GM23338 (cell line): ENCODE results near the gene SERINC5. TPM values are rescaled to one million over a fixed set of nuclear protein-coding genes. Genes with fewer than 3 reads are reported as not detected.

Source experiments
- ATAC-seq: fragments of 200-7000 bp; cut with Tn5 transposase; 3 replicates; pipeline ENCODE4 v1.9.1; 2020
- DNase-seq: peaks from one replicate; pipeline ENCODE4 v3.0.0-alpha.2; 2015; ENCODE audit warnings: low spot score
- H2AFZ ChIP-seq: fragments of 200-600 bp; sonication (generic); 2 replicates; pipeline ENCODE4 v1.8.0; 2016; ENCODE audit warnings: antibody characterized with exemption, mild to moderate bottlenecking, moderate library complexity
- H3F3A ChIP-seq: fragments of 200-600 bp; sonication (generic); replicated peaks from 2 replicates; pipeline ENCODE4 v1.8.0; 2017; ENCODE audit warnings: antibody characterized with exemption, mixed run types, low read depth
- H3K27ac ChIP-seq: fragments of 200-600 bp; sonication (generic); 2 replicates; pipeline ENCODE4 v1.6.1; 2016; ENCODE audit warnings: low read depth
- H3K27me3 ChIP-seq: fragments of 200-600 bp; sonication (generic); 2 replicates; pipeline ENCODE4 v1.8.0; 2016; ENCODE audit warnings: mild to moderate bottlenecking, mixed run types, moderate library complexity; ENCODE audit not compliant: insufficient read depth
- H3K36me3 ChIP-seq: fragments of 200-600 bp; sonication (generic); 2 replicates; pipeline ENCODE4 v1.8.0; 2016; ENCODE audit warnings: mild to moderate bottlenecking; ENCODE audit not compliant: insufficient read depth
- H3K4me1 ChIP-seq: fragments of 200-600 bp; sonication (generic); 2 replicates; pipeline ENCODE4 v1.8.0; 2016; ENCODE audit warnings: mild to moderate bottlenecking, moderate library complexity; ENCODE audit not compliant: insufficient read depth
- H3K4me2 ChIP-seq: fragments of 200-600 bp; sonication (generic); 2 replicates; pipeline ENCODE4 v1.7.1; 2017; ENCODE audit warnings: mixed run types
- H3K4me3 ChIP-seq: fragments of 200-600 bp; sonication (generic); 2 replicates; pipeline ENCODE4 v1.6.1; 2016; ENCODE audit warnings: mixed run types
- H3K79me2 ChIP-seq: fragments of 200-600 bp; sonication (generic); replicated peaks from 2 replicates; pipeline ENCODE4 v1.8.0; 2017; ENCODE audit warnings: mild to moderate bottlenecking; ENCODE audit not compliant: insufficient read depth
- H3K9me2 ChIP-seq: fragments of 200-600 bp; sonication (generic); 2 replicates; pipeline ENCODE4 v1.8.0; 2017; ENCODE audit not compliant: insufficient read depth
- H4K20me1 ChIP-seq: fragments of 200-600 bp; sonication (generic); replicated peaks from 2 replicates; pipeline ENCODE4 v1.8.0; 2017; ENCODE audit warnings: mild to moderate bottlenecking; ENCODE audit not compliant: insufficient read depth
- H3K27ac Mint-ChIP-seq: 2 replicates; pipeline ENCODE4 v1.8.0; 2020; ENCODE audit warnings: inconsistent platforms, mild to moderate bottlenecking, moderate library complexity, mixed read lengths
- H3K27me3 Mint-ChIP-seq: 3 replicates; pipeline ENCODE4 v1.8.0; 2022; ENCODE audit warnings: low read depth, mild to moderate bottlenecking, moderate library complexity, mixed read lengths, inconsistent platforms; ENCODE audit not compliant: insufficient read depth, poor library complexity
- H3K36me3 Mint-ChIP-seq: 3 replicates; pipeline ENCODE4 v1.8.0; 2021; ENCODE audit warnings: low read depth, mild to moderate bottlenecking, inconsistent platforms, moderate library complexity, mixed read lengths
- H3K4me1 Mint-ChIP-seq: 3 replicates; pipeline ENCODE4 v1.8.0; 2020; ENCODE audit warnings: mild to moderate bottlenecking, inconsistent platforms, mixed read lengths
- H3K4me3 Mint-ChIP-seq: 3 replicates; pipeline ENCODE4 v1.8.0; 2021; ENCODE audit warnings: moderate library complexity, mild to moderate bottlenecking, inconsistent platforms, mixed read lengths
- H3K9me3 Mint-ChIP-seq: 3 replicates; pipeline ENCODE4 v1.8.0; 2020; ENCODE audit warnings: moderate library complexity, mild to moderate bottlenecking, inconsistent platforms, mixed read lengths
- CREB1 ChIP-seq: fragments of 250-450 bp; sonication (Bioruptor Pico); IDR thresholded peaks from 2 replicates; pipeline ENCODE4 v1.5.0; 2020; ENCODE audit warnings: low read depth, mild to moderate bottlenecking, moderate library complexity
- EZH2 ChIP-seq: fragments of 200-600 bp; sonication (generic); IDR thresholded peaks from one replicate; pipeline ENCODE4 v1.8.0; 2017; ENCODE audit warnings: antibody characterized with exemption, mild to moderate bottlenecking, low read depth; ENCODE audit not compliant: unreplicated experiment
- EZH2phosphoT487 ChIP-seq: fragments of 200-600 bp; sonication (generic); IDR thresholded peaks from one replicate; pipeline ENCODE4 v1.8.1; 2018; ENCODE audit warnings: antibody characterized with exemption; ENCODE audit not compliant: unreplicated experiment
- JUNB ChIP-seq: IDR thresholded peaks from one replicate; pipeline ENCODE4 v1.6.1; 2016; ENCODE audit warnings: antibody characterized with exemption; ENCODE audit not compliant: unreplicated experiment
- POLR2AphosphoS5 ChIP-seq: IDR thresholded peaks from 2 replicates; pipeline ENCODE4 v1.6.1; 2016; ENCODE audit warnings: antibody characterized with exemption, low read depth
- ZNF331 ChIP-seq: fragments of 250-450 bp; sonication (Bioruptor Pico); IDR thresholded peaks from 2 replicates; pipeline ENCODE4 v1.5.0; 2020; ENCODE audit warnings: low read depth, mild to moderate bottlenecking, moderate library complexity
- polyA plus RNA-seq: library from polyadenylated mRNA; unstranded; fragments of >200 nt; fragmentation: Nextera tagmentation; extraction: Ambion mirVana; gene quantifications from 2 replicates; pipeline ENCODE4 v1.2.1, GENCODE V29; 2016
- total RNA-seq: library from RNA; depleted of rRNA; stranded (reverse); fragments of >200 nt; shearing (Covaris generic); gene quantifications from 2 replicates; pipeline ENCODE4 v1.2.3, GENCODE V29; 2014
- TF ChIP-seq, protein P1 (sequence below): IDR thresholded peaks from one replicate; pipeline ENCODE4 v1.6.1; 2018; ENCODE audit warnings: antibody characterized with exemption; ENCODE audit not compliant: unreplicated experiment
- TF ChIP-seq, protein P2 (sequence below): IDR thresholded peaks from 2 replicates; pipeline ENCODE4 v1.6.1; 2016; ENCODE audit warnings: antibody characterized with exemption

The SERINC5 gene
- total and polyA plus RNA-seq, 2 experiments from 2014 or later = 34.0 to 107 TPM

DNA sequence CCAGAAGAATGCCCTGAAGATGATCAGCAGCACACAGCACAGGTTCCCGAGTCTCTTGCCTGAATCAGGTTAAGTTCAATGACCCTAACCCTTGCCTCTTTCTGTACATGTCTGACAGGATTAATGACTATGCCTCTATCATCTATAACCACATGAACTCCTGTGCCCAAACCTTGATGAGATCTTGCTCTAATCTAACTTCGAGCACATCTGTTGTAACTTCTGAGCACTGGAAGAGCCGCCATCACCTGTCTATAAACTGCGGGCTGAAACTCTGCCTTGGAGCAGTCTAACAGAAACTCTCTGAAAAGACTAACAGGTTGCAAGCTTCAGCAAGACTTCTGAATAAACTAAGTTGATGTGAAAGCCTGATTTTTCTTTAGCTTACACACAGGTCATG lies 44.5 kb downstream of the SERINC5 start:
- Mint-ChIP-seq H3K27me3 (no peaks in the 10 kb centered on the region), H3K4me1 (peaks cover 30% of the 10 kb centered on the region), H3K9me3 (peaks cover 5% of the 10 kb centered on the region; the same call in 2 of the 3 replicates), H3K36me3 (peaks cover 5% of the 10 kb centered on the region), H3K4me3 (no peak overlapping the region), H3K27ac (no peak overlapping the region; the same call in 1 of the 2 replicates)
- Histone ChIP-seq H2AFZ (no peak overlapping the region), H4K20me1 (peaks cover 41% of the 10 kb centered on the region), H3K36me3 (no peaks in the 10 kb centered on the region), H3K79me2 (peaks cover 100% of the 10 kb centered on the region), H3K27ac (peak overlapping the region; percentile 66; the same call in 1 of the 2 replicates), H3K4me2 (peak overlapping the region; percentile 29; the same call in 1 of the 2 replicates), H3K4me1 (peaks cover 38% of the 10 kb centered on the region; the same call in 1 of the 2 replicates), H3K9me2 (no peaks in the 10 kb centered on the region), H3F3A (no peaks in the 10 kb centered on the region; the same call in 1 of the 2 replicates), H3K27me3 (no peaks in the 10 kb centered on the region), H3K4me3 (no peak overlapping the region)
- no peak for DNase-seq
- TF ChIP-seq, protein P1, sequence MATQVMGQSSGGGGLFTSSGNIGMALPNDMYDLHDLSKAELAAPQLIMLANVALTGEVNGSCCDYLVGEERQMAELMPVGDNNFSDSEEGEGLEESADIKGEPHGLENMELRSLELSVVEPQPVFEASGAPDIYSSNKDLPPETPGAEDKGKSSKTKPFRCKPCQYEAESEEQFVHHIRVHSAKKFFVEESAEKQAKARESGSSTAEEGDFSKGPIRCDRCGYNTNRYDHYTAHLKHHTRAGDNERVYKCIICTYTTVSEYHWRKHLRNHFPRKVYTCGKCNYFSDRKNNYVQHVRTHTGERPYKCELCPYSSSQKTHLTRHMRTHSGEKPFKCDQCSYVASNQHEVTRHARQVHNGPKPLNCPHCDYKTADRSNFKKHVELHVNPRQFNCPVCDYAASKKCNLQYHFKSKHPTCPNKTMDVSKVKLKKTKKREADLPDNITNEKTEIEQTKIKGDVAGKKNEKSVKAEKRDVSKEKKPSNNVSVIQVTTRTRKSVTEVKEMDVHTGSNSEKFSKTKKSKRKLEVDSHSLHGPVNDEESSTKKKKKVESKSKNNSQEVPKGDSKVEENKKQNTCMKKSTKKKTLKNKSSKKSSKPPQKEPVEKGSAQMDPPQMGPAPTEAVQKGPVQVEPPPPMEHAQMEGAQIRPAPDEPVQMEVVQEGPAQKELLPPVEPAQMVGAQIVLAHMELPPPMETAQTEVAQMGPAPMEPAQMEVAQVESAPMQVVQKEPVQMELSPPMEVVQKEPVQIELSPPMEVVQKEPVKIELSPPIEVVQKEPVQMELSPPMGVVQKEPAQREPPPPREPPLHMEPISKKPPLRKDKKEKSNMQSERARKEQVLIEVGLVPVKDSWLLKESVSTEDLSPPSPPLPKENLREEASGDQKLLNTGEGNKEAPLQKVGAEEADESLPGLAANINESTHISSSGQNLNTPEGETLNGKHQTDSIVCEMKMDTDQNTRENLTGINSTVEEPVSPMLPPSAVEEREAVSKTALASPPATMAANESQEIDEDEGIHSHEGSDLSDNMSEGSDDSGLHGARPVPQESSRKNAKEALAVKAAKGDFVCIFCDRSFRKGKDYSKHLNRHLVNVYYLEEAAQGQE = no peak
- TF ChIP-seq, protein P2, sequence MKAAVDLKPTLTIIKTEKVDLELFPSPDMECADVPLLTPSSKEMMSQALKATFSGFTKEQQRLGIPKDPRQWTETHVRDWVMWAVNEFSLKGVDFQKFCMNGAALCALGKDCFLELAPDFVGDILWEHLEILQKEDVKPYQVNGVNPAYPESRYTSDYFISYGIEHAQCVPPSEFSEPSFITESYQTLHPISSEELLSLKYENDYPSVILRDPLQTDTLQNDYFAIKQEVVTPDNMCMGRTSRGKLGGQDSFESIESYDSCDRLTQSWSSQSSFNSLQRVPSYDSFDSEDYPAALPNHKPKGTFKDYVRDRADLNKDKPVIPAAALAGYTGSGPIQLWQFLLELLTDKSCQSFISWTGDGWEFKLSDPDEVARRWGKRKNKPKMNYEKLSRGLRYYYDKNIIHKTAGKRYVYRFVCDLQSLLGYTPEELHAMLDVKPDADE = no peak
- TF ChIP-seq JUNB (no peak), POLR2AphosphoS5 (no peak), EZH2 (no peak)
- ATAC-seq = no peak

DNA sequence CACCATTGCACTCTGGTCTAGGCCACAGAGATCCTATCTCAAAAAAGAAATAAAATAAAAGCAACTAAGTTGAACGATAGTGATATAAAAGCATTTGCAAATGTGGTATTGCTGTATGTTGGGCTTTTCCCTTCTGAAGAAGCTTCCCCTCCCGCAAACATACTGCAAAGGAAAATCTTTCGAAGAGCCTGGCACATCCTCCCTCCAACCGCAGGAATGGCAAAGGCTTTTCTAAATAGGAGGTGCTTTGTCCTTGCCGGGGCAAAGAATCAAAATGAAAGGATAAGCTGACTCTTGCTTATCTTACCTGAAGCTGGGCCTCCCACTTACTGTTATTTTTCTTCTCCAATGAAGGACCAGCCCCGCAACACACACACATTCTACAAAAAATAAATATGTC lies 45.8 kb downstream of the SERINC5 start:
- H3K4me1 ChIP-seq = peaks cover 36% of the 10 kb centered on the region; the same call in 1 of the 2 replicates
- peaks cover 31% of the 10 kb centered on the region for H4K20me1 ChIP-seq
- H3K4me2 ChIP-seq = 0 out of 2 replicates have a peak overlapping the region, but pooled peaks have one; percentile 29
- H3K79me2 ChIP-seq = peaks cover 100% of the 10 kb centered on the region
- Mint-ChIP-seq H3K36me3 (peaks cover 18% of the 10 kb centered on the region), H3K4me3 (no peak overlapping the region), H3K4me1 (peaks cover 29% of the 10 kb centered on the region), H3K27me3 (no peaks in the 10 kb centered on the region), H3K27ac (no peak overlapping the region), H3K9me3 (peaks cover 16% of the 10 kb centered on the region; the same call in 2 of the 3 replicates)
- H3K4me3 ChIP-seq = no peak overlapping the region
- no peak for TF ChIP-seq CREB1 (CRISPR knock-in tag)
- TF ChIP-seq EZH2 = no peak
- no peak for TF ChIP-seq EZH2phosphoT487
- no peak for TF ChIP-seq ZNF331 (CRISPR knock-in tag)
- H3F3A ChIP-seq = peaks cover 7% of the 10 kb centered on the region; the same call in 1 of the 2 replicates
- ATAC-seq (no peak), DNase-seq (no peak)
- no peaks in the 10 kb centered on the region for H3K36me3 ChIP-seq
- H3K9me2 ChIP-seq = no peaks in the 10 kb centered on the region
- H3K27ac ChIP-seq = peak overlapping the region; percentile 66; the same call in 1 of the 2 replicates
- no peaks in the 10 kb centered on the region for H3K27me3 ChIP-seq
- H2AFZ ChIP-seq = no peak overlapping the region
